Activated T-cell treated with anti-CD3 and anti-CD28 coated beads, Interleukin-2, amount 50 U/mL, for 72 hours (primary cell): ENCODE results near the gene MAX. TPM values are rescaled to one million over a fixed set of nuclear protein-coding genes. Genes with fewer than 3 reads are reported as not detected.
A peak's percentile ranks its signal among the peaks of the same experiment; 100 is the strongest.

ENCODE experiments used
- ATAC-seq, 2 donors: fragments of 150-1000 bp; cut with Tn5 transposase; replicated peaks in 1 of 2; 2 replicates each; pipeline ENCODE4 v1.10.0; 2021; ENCODE audit warnings: moderate library complexity in 2 of 2, mild to moderate bottlenecking in 1 of 2
- DNase-seq, 2 donors: peaks; one replicate each; pipeline ENCODE4 v3.0.0; 2021 to 2022; ENCODE audit warnings: mixed read lengths in 1 of 2
- H3K27ac Mint-ChIP-seq: one replicate; pipeline ENCODE4 v1.8.0; 2022; ENCODE audit warnings: mild to moderate bottlenecking, moderate library complexity, mixed read lengths
- H3K27me3 Mint-ChIP-seq: one replicate; pipeline ENCODE4 v1.8.0; 2022; ENCODE audit warnings: low read depth, mixed read lengths
- H3K36me3 Mint-ChIP-seq, 2 donors: one replicate each; pipeline ENCODE4 v1.8.0; 2022; ENCODE audit warnings: mixed read lengths in 2 of 2, mild to moderate bottlenecking in 1 of 2; ENCODE audit not compliant: insufficient read depth in 2 of 2
- H3K4me1 Mint-ChIP-seq: one replicate; pipeline ENCODE4 v1.8.0; 2022; ENCODE audit warnings: low read depth, mixed read lengths
- H3K4me3 Mint-ChIP-seq, 2 donors: one replicate each; pipeline ENCODE4 v1.8.0; 2022; ENCODE audit warnings: mild to moderate bottlenecking in 2 of 2, mixed read lengths in 2 of 2, moderate library complexity in 2 of 2
- H3K9me3 Mint-ChIP-seq, 2 donors: one replicate each; pipeline ENCODE4 v1.8.0; 2022; ENCODE audit warnings: mixed read lengths in 2 of 2
- total RNA-seq, 2 donors: library from RNA; stranded (reverse); gene quantifications; one replicate each; pipeline ENCODE4 v1.2.3, GENCODE V29; 2022

MAX gene
- total RNA-seq, 2 donors from 2014 or later, result 115 to 118 TPM

GRCh38 chr14:65075628-65076325 lies 26.5 kb downstream of the MAX start:
- ATAC-seq, result no peak
- peaks cover 7 to 26% of the 10 kb centered on the region in 2 donors for H3K36me3 Mint-ChIP-seq
- peak overlapping the region; percentile 71 for H3K27ac Mint-ChIP-seq
- H3K27me3 Mint-ChIP-seq, result no peaks in the 10 kb centered on the region
- H3K4me3 Mint-ChIP-seq, result no peak overlapping the region
- DNase-seq, result no peak
- H3K9me3 Mint-ChIP-seq, result no peaks in the 10 kb centered on the region
- H3K4me1 Mint-ChIP-seq, result peaks cover 36% of the 10 kb centered on the region

- H3K27ac Mint-ChIP-seq, result peak overlapping the region; percentile 48
- peaks cover 25% of the 10 kb centered on the region for H3K4me1 Mint-ChIP-seq
- H3K36me3 Mint-ChIP-seq, result peaks cover 5 to 17% of the 10 kb centered on the region in 2 donors
- no peak for DNase-seq
- no peak overlapping the region for H3K4me3 Mint-ChIP-seq
- H3K9me3 Mint-ChIP-seq, result no peaks in the 10 kb centered on the region
- H3K27me3 Mint-ChIP-seq, result no peaks in the 10 kb centered on the region
- ATAC-seq, result no peak
Observed at GRCh38 chr14:65074449-65075150, 27.7 kb downstream of the MAX start.

GRCh38 chr14:65073605-65074201 lies 28.6 kb downstream of the MAX start:
- H3K4me3 Mint-ChIP-seq, result no peak overlapping the region
- DNase-seq, result no peak
- ATAC-seq, result no peak
- H3K27ac Mint-ChIP-seq, result peak overlapping the region; percentile 48
- peaks cover 20% of the 10 kb centered on the region for H3K4me1 Mint-ChIP-seq
- H3K27me3 Mint-ChIP-seq, result no peaks in the 10 kb centered on the region
- no peaks in the 10 kb centered on the region for H3K9me3 Mint-ChIP-seq
- H3K36me3 Mint-ChIP-seq, result peaks cover 5 to 14% of the 10 kb centered on the region in 2 donors

GRCh38 chr14:65072937-65073336 lies 29.4 kb downstream of the MAX start:
- H3K27me3 Mint-ChIP-seq, result no peaks in the 10 kb centered on the region

GRCh38 chr14:65072256-65072655 lies 30.1 kb downstream of the MAX start:
- peaks cover 4 to 11% of the 10 kb centered on the region in 2 donors for H3K36me3 Mint-ChIP-seq

More at GRCh38 chr14:65072937-65073336, 29.4 kb downstream of the MAX start:
- Mint-ChIP-seq H3K36me3 (peaks cover 7 to 14% of the 10 kb centered on the region in 2 donors), H3K4me1 (peaks cover 20% of the 10 kb centered on the region), H3K9me3 (no peaks in the 10 kb centered on the region), H3K4me3 (no peak overlapping the region), H3K27ac (no peak overlapping the region)
- ATAC-seq (peak in 1 of 2 donors; percentile 8), DNase-seq (no peak)

GRCh38 chr14:65071544-65071943 lies 30.8 kb downstream of the MAX start:
- H3K4me3 Mint-ChIP-seq, result no peak overlapping the region
- ATAC-seq (no peak), DNase-seq (no peak)
- H3K9me3 Mint-ChIP-seq, result no peaks in the 10 kb centered on the region
- no peaks in the 10 kb centered on the region for H3K27me3 Mint-ChIP-seq
- no peak overlapping the region for H3K27ac Mint-ChIP-seq
- peaks cover 20% of the 10 kb centered on the region for H3K4me1 Mint-ChIP-seq
- peaks cover 2 to 8% of the 10 kb centered on the region in 2 donors for H3K36me3 Mint-ChIP-seq

More at GRCh38 chr14:65072256-65072655, 30.1 kb downstream of the MAX start:
- Mint-ChIP-seq H3K27me3 (no peaks in the 10 kb centered on the region), H3K4me1 (peaks cover 20% of the 10 kb centered on the region), H3K27ac (no peak overlapping the region), H3K9me3 (no peaks in the 10 kb centered on the region), H3K4me3 (no peak overlapping the region)
- ATAC-seq (peak in 1 of 2 donors; percentile 7), DNase-seq (no peak)

GRCh38 chr14:65070471-65070976 lies 31.8 kb downstream of the MAX start:
- no peak for DNase-seq
- Mint-ChIP-seq H3K4me1 (peaks cover 16% of the 10 kb centered on the region), H3K27me3 (no peaks in the 10 kb centered on the region), H3K9me3 (no peaks in the 10 kb centered on the region), H3K36me3 (peaks cover 2% of the 10 kb centered on the region in 2 donors), H3K27ac (no peak overlapping the region), H3K4me3 (no peak overlapping the region)
- no peak for ATAC-seq

- no peak for ATAC-seq
- no peaks in the 10 kb centered on the region for H3K27me3 Mint-ChIP-seq
- no peaks in the 10 kb centered on the region for H3K9me3 Mint-ChIP-seq
- peaks cover 10% of the 10 kb centered on the region for H3K4me1 Mint-ChIP-seq
- no peak overlapping the region for H3K4me3 Mint-ChIP-seq
- H3K27ac Mint-ChIP-seq, result no peak overlapping the region
- DNase-seq, result no peak
- H3K36me3 Mint-ChIP-seq, result peaks cover 2% of the 10 kb centered on the region in 2 donors
Observed at GRCh38 chr14:65069874-65070413, 32.4 kb downstream of the MAX start.

- Mint-ChIP-seq H3K36me3 (peaks cover 2 to 10% of the 10 kb centered on the region in 2 donors), H3K4me3 (no peak overlapping the region), H3K27ac (no peak overlapping the region), H3K27me3 (no peaks in the 10 kb centered on the region), H3K4me1 (no peaks in the 10 kb centered on the region), H3K9me3 (no peaks in the 10 kb centered on the region)
- no peak for ATAC-seq
- no peak for DNase-seq
Observed at GRCh38 chr14:65065719-65066118, 36.6 kb downstream of the MAX start.

GRCh38 chr14:65062096-65063075 lies 39.9 kb downstream of the MAX start:
- H3K27ac Mint-ChIP-seq, result no peak overlapping the region
- no peak overlapping the region for H3K4me3 Mint-ChIP-seq
- H3K36me3 Mint-ChIP-seq, result peaks cover 3 to 20% of the 10 kb centered on the region in 2 donors
- H3K4me1 Mint-ChIP-seq, result no peaks in the 10 kb centered on the region
- H3K27me3 Mint-ChIP-seq, result no peaks in the 10 kb centered on the region
- ATAC-seq, result no peak
- no peak for DNase-seq
- no peaks in the 10 kb centered on the region for H3K9me3 Mint-ChIP-seq

- no peak for ATAC-seq
- no peak for DNase-seq
- no peaks in the 10 kb centered on the region for H3K27me3 Mint-ChIP-seq
- peaks cover 5 to 14% of the 10 kb centered on the region in 2 donors for H3K36me3 Mint-ChIP-seq
- no peaks in the 10 kb centered on the region for H3K9me3 Mint-ChIP-seq
- no peak overlapping the region for H3K4me3 Mint-ChIP-seq
- H3K27ac Mint-ChIP-seq, result peak overlapping the region; percentile 60
- H3K4me1 Mint-ChIP-seq, result no peaks in the 10 kb centered on the region
Observed at GRCh38 chr14:65057695-65058094, 44.6 kb downstream of the MAX start.

- Mint-ChIP-seq H3K27me3 (no peaks in the 10 kb centered on the region), H3K27ac (no peak overlapping the region), H3K9me3 (no peaks in the 10 kb centered on the region), H3K4me1 (no peaks in the 10 kb centered on the region), H3K4me3 (no peak overlapping the region), H3K36me3 (peaks cover 5 to 14% of the 10 kb centered on the region in 2 donors)
- DNase-seq (no peak), ATAC-seq (no peak)
Observed at GRCh38 chr14:65054471-65055085, 47.7 kb downstream of the MAX start.
